HG03095 (cell line): Measurements from ENCODE around the gene STPG4.
"Not testable (repeated sequence)": the region's sequence is repeated elsewhere in the genome, so short reads cannot be mapped to it uniquely, and the experiment has no call there.

Source experiments
- ATAC-seq: cut with Tn5 transposase; IDR thresholded peaks from one replicate; pipeline ENCODE4 v1.9.1; 2021; ENCODE audit warnings: moderate library complexity; ENCODE audit not compliant: unreplicated experiment

STPG4 gene

DNA sequence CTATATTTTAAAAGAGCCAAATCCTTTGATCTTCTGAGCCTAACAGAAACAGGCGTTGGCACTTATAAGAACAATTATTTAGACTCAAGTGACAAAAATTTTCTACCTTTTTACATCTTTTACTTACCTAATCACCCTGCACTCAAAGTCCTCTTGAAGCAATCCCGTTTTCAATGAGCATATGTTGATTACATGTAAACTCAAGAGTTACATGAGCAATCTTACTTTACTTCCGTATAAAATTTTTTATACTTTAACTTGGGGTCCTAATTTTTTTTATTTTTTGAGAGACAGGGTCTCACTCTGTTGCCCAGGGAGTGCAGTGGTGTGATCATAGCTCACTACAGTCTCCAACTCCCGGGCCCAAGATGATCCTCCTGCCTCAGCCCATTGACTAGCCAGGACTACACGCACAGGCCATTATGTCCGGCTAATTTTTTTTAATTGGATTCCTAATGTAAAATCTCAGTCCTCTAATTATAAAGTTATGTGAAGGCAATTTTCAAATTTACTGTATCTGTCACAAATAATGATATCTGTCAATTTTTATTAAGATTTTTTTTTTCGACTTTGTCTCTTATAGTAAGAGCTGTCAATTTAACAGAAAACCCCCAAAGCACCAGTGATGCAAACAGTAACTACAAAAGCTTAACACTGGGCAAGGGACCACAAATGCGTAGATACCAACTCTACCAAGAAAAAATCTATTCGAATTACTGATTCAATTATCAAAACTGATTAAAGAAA, 19.1 kb upstream of the STPG4 start:
- ATAC-seq = no peak

DNA sequence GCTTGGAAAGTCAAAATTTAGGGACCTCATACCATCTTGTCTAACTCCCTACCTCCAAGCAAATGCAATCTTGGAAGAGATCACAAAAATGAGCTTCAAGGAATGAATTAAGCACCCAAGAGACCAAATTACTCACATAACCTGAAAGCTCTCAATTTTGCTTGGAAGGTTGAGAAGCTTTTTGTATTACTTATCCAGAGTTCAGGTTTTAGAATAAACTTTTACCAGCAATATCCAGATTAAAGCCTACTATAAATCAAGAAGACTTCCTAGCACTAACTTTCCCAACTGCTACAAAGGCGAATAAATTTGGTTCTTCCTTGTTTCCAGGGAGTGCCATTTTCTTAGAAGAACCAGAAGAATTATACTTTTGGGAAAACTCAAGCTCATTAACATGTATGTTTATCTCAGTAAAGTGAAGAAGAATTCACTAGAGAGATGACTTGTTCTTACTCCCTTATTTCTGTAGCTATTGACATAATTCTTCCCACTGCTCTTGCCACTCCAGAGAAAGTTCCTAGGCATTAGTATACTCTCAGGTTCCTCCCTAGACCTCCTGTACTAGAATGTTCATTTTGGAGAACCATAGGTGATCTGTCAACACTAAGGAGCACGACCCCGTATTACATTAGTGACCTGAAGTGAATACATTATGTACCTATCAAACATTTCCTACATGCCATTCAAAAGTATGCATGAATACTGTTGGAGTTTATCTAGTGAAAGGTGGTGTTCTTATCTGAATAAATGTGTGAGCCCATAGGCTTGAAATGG, 18.0 kb upstream of the STPG4 start:
- ATAC-seq = no peak

DNA sequence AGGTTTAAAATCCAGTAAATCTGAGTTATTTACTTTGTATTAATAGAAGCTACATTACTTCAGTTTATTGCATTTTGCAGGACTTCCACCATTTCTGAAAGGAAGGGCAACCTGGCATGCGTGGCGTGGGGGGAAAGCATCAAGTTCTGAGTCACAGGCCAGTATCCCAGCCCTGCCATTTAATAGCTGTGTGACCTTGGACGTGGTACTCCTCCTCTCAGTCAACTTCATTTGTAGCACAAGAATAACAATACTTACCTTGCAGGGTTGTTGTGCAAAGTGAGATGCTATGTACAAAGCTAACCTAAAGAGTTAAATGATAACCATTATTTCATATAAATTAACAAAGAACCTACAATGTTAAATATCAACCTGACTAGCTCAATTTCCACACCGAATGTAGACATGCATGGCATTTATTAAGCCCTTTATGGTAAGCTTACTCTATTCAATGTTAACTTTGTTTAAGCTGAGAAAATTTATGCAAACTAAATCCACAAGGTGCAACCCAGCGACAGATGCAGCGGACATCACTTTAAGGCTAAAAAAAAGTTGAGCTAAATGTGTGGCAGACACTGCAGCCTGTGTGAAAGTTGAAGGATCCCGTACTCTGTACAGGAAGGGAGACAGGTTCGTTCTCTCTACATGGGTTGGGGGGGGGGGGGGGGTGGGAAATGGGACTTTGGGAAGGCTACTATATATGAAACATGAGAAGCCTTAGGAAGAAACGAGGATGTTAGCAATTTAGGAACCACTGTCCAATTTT, 17.2 kb upstream of the STPG4 start:
- no peak for ATAC-seq

DNA sequence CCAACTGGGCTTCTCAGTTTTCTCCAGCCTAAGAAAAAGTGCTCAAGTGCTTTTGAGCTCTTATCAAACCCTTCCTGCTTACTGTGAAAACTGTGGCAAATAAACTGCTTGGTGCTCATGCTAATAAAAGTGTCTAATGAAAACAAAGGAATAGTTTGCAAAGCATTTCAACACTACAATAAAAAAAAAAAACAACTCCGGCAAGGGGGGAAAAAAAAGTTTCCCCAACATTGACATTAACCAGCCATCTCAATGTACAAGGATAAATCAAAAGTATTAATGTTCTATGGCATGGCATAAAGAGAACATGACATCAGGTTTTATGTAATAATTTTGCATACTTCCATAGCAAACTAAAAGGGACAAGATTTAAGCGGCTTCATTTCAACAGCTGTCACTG, 14.7 kb upstream of the STPG4 start:
- ATAC-seq = no peak

DNA sequence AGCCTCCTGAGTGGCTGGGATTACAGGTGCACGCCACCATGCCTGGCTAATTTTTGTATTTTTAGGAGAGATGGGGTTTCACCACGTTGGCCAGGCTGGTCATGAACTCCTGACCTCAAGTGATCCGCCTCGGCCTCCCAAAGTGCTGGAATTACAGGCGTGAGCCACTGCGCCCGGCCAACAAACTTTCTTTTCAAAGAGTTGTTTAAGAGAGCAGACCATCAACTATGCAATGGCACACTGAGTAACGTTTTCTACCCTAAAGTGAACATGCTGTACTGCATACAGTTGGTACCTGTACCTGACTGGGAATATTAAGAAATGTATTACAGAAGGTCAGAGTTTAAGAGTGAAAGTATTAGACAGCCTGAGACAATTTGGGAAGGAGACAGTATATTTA, 13.8 kb upstream of the STPG4 start:
- not testable (repeated sequence) for ATAC-seq

DNA sequence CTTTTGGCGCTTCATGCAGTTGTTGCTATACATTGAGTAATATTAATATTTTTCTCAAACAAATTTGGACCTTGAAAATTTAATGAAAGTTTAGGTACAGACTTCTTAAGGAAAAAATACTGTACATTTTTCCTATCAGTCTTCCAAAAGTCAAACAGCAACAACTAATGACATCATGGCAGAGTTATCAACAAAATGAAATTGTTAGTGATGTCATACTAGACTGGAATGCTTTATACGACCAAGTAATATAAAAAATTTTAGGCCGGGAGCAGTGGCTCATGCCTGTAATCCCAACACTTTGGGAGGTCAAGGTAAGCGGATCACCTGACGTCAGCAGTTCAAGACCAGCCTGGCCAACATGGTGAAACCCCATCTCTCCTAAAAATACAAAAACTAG, 12.0 kb upstream of the STPG4 start:
- ATAC-seq = no peak

DNA sequence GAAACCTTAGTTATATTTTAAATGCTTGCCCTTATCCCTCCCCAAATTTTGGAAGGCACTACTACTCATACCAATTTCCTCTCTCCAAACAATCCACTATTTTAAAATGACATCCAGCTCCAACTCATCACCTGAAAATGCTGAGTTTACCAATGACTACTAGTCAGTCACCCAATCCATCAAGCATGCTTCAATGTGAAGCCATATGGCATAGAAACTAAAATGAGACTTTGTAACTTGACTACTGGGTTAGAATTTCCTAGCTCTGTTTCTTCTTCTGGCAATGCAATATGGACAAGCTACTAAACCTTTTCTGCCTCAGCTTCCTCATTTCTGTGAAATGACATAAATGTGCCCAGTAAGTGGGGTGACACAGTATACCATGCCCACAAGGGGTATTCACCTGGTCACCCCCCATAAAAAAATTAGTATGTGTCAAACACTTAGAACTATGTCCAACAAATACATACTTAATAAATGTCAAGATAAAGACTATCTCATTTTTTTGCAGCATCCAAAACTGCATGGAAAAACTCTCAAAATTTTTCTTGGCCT, 10.0 kb upstream of the STPG4 start:
- ATAC-seq = no peak

DNA sequence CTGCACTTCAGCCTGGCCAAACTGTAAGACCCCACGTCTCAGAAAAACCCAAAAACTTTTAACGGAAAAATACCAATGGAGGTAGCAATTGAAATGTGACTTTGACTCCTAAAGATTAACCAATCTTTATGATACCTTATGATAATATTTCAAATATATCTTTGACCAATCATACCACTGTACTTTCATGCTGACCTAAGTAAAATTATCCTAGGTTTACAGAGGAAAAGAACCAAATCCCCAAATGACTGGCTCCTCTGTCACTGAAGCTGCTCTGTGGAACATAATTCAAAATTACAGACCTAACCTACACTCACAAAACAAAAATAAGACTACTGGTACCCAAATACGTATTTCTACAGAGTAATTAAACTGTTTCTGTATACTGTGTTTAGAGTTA, 7.7 kb upstream of the STPG4 start:
- no peak for ATAC-seq

DNA sequence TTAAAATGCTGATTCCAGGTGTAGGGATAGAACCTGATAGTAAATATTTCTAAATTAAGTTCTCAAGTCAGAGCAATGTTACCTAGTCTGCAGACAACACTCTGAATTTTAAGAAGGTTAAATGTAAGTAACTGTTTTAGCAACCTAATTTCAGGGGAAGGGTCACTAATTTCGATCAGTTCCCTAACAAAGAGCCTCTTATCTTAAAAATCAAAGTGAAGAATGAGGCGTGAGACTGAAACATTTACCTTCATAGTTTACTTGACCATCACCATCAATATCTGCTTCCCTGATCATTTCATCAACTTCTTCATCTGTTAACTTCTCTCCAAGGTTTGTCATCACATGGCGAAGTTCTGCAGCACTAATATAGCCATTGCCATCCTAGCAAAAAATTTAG, 6.4 kb upstream of the STPG4 start:
- ATAC-seq = no peak

DNA sequence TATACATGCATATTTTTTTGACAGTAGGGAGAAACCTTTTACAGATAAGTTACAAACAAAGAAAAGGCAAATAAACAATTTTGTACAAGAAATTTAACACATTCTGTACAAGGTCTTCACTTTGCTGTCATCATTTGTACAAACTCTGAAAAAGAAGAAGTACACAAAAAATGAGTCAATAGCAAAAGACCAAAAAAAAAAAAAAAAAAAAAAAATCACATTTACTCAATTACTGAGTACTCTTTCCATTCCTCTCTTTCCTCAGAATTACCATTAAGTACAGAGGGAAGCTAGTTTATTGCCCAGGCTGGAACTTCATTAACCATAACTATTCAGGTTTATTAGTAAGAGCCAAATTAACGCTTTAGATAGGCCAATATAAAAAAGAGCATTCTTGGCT, 5.6 kb upstream of the STPG4 start:
- ATAC-seq = no peak

DNA sequence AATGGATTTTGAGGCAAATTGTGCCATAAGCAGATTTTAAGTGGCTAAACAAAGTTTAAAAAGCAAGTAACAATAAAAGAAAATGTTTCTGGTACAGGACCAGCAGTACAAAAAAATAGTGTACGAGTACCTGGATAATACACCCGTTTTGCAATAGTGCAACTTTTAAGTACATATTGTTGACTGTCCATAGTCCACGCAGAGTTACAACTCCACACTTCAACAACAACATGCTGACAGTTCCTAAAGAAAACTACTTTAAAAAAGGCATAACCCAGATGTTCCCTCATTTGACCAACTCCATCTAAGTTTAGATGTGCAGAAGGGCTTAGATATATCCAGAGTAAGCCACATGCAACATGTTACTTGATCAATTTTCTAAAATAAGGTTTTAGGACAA, 5.1 kb upstream of the STPG4 start:
- ATAC-seq = no peak

DNA sequence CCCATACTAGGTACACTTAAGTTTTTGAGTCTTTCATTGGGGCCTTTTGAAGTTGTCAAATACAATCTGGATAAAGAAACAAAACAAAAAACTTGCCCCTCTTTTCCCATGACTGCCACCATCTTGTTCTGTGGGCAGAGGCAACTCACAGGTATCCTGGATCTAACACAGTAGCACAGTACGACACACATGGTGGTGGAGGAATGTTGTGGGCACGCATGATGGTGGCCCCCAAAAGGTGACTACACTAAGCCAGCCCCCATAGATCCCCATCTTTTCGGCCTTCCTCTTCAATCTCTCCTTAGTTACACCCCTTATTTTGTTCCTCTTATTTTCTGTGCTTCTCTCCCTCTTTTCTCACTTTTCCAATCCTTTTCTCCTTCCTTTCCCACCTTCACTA, 4.5 kb upstream of the STPG4 start:
- no peak for ATAC-seq

DNA sequence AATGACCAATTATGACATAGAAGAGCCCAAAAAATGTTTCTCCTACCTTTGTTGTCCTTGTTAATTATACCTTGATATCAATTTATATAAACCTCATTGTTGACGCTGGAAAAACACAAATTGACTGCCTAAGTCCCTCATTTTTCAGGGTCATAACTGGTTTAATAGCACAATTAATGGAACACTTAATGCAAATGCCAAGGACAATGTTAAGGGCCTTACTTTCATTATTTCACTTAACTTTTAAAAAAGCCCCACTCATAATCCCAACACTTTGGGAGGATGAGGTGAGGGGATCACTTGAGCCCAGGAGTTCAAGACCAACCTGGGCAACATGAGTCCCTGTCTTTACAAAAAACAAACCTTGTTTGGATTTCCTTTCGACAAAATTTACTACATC, 3.5 kb upstream of the STPG4 start:
- ATAC-seq = no peak

DNA sequence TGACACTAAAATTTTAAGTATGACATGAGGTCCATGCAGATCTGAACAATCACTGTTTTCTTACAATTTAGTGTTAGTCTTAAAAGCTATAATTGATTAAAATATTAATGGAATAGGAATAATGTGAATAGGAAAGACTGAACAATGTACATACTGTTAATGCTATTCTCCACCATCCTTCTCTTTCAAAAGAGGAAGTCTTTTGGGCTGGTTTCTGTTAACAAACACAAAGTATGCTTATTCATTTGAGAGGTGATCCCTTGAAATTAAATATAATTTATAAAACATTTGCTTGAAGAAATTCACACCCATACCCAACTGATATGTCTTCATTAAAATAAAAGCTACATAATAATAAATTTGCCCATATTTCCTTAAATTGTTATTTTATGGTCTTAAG, 2.3 kb downstream of the STPG4 start:
- ATAC-seq = no peak

DNA sequence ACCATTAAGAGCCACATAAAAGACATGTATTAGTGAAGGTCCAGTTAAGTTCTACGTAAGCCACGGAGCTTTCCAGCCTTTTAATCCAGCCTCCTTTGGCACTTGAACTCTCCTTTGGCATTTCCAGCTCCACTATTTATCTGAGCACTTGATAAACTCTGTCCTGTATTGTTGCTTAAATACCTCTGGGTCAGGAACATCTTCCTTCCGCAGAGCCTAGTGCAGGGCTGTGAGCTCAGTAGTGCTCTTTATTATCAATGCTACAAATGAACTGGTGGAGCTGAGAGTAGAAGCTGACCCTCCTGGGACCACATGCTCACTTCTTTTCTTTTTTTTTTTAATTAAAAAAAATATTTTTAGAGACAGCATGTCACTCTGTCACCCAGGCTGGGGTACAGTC, 4.9 kb downstream of the STPG4 start:
- no peak for ATAC-seq

DNA sequence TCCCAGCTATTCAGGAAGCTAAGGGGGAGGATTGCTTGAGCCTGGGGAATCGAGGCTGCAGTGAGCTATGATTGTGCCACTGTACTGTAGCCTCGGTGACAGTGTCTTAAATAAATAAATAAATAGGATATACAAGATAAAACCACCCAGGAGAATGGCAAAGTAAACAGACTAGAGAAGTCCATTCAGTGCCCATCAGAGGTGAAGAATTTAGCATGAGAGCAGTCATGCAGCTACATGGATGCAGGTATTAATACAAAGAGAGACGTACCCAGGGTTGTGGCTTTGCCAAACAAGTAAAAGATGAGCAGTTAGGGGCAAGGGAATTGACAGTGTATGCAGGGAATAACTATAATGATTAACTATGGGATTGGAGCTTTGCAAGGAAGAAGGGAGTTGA, 8.1 kb downstream of the STPG4 start:
- ATAC-seq = no peak

DNA sequence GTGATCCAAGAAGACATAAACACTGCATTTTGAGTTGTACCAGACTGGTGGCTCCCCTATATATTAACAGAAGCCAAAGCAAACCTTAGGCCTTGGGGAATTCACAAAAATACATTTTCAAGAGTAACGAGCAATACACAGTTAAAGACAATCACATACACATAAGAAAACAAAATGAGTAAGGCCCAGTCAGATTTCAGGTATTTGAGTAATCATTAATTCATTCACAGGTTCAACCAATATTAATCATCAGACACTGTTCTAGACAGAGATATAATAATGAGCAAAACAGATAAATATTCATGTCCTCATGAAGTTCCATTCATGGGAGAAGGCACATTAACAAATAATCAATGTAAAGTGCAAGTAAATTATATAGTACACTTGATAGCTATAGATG, 9.6 kb downstream of the STPG4 start:
- no peak for ATAC-seq

DNA sequence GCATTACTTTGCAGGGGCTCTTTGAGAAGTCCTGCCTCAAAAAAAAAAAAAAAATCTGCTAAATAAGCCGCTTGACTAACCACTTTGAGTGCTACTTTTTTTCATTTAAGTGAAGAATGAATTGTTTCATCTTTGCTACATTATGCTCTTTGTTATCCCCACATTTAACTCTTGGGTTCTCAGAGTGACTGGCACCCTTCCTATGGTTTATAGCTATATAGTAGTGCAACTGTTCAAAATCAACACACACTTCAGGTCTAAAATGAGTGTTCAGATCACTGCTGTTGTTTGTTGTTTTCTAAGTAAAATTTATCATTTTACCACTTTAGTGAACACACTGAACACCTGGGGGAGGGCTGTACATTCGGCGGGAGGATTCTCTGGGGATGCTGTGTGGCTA, 13.6 kb downstream of the STPG4 start:
- ATAC-seq = no peak

DNA sequence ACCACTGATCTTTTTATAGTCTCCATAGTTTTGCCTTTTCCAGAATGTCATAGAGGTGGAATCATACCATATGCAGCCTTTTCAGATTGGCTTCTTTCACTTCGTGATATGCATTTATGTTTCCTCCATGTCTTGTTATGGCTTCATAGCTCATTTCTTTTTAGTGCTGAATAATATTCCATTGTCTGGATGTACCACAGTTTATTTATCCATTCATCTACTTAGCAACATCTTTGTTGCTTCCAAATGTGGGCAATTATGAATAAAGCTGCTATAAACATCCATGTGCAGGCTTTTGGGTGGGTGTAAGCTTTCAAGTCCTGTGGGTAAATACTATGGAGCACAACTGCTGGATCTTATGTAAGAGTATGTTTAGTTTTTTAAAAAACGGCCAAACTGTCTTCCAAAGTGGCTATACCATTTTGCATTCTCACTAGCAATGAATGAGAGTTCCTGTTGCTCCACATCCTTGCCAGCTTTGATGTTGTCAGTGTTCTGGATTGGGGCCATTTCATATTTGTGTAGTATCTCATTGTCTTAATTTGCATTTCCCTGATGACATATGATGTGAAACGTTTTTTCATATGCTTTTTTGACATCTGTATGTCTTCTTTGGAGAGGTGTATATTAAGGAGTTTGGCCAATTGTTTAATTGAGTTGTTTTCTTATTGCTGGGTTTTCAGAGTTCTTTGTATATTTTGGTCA, 20.6 kb downstream of the STPG4 start:
- no peak for ATAC-seq

DNA sequence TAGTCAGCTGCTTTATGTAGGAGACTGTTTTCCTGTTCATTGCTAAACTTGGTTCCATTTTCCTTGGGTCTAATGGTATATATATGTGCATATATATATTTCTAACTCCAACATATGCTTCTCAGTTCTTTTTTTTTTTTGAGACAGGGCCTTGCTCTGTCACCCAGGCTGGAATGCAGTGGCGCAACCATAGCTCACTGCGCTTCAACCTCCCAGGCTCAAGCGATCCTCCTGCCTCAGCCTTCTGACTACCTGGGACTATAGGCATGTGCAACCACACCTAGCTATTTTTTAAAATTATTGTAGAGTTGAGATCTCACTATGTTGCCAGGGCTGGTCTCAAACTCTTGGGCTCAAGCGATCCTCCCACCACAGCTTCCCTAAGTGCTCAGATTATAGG, 22.1 kb downstream of the STPG4 start:
- no peak for ATAC-seq

DNA sequence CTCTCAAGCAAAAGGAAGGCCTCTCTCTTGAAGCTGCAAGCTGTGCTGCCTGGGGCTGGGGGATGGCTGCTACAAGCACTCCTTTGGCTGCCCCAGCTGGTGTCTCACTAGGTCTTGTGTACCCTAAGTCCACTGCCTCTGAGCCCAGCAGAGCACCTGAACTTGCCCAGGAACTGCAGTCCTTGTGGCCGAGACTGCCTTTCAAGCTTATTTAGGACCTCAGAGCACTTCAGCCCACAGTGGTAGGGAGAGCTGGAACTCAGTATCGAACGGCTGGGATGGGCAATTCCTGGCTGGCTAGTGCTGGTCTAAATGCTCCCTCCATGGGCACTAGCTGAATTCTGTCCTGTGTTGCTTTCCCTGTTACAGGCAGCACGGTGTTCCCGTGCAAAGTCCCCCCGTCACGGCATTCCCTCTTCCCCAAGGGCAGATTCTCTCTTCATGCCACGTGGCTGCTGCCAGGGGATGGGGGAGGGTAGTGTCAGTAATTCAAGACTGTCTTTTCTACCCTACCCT, 25.9 kb downstream of the STPG4 start:
- ATAC-seq = no peak
